Gastroesophageal sphincter (tissue), 4 donors: ENCODE results near the gene SSTR4. TPM values are rescaled to one million over a fixed set of nuclear protein-coding genes. Genes with fewer than 3 reads are reported as not detected.

ENCODE experiments used
- ATAC-seq: fragments of 150-250 bp; one replicate; pipeline ENCODE4 v1.9.1; 2016; ENCODE audit warnings: mild to moderate bottlenecking, moderate library complexity
- H3K27ac ChIP-seq, 4 donors: fragments of 200-600 bp; sonication (generic) in 3 of 4; 1 replicate in 3 of 4; 2 replicates in 1 of 4; pipeline ENCODE4 v1.5.1; 2016 to 2019
- H3K27me3 ChIP-seq: fragments of 200-600 bp; sonication (generic); one replicate; pipeline ENCODE4 v1.5.1; 2019
- H3K36me3 ChIP-seq, 2 donors: fragments of 200-600 bp; sonication (generic); one replicate each; pipeline ENCODE4 v1.5.1; 2019; ENCODE audit warnings: control low read depth in 1 of 2
- H3K4me1 ChIP-seq, 3 donors: fragments of 200-600 bp; sonication (generic); 1 replicate in 2 of 3; 2 replicates in 1 of 3; pipeline ENCODE4 v1.5.1; 2016 to 2019; ENCODE audit warnings: control low read depth in 2 of 3
- H3K4me3 ChIP-seq, 2 donors: fragments of 200-600 bp; sonication (generic); one replicate each; pipeline ENCODE4 v1.5.1; 2019; ENCODE audit warnings: mild to moderate bottlenecking in 1 of 2, moderate library complexity in 1 of 2
- H3K9me3 ChIP-seq, 3 donors: fragments of 200-600 bp; sonication (generic); one replicate each; pipeline ENCODE4 v1.5.1; 2017 to 2019; ENCODE audit warnings: control low read depth in 2 of 3
- CTCF ChIP-seq, 4 experiments: fragments of 200-600 bp in 2 of 4; fragments of 450-650 bp in 2 of 4; sonication (generic) in 1 of 4; IDR thresholded peaks; one replicate each; pipeline ENCODE4 v1.5.1; 2017 to 2019; ENCODE audit warnings: antibody characterized with exemption in 4 of 4, mild to moderate bottlenecking in 2 of 4, moderate library complexity in 2 of 4
- EP300 ChIP-seq: sonication (generic); formaldehyde crosslinking; IDR thresholded peaks from one replicate; pipeline ENCODE4 v1.6.1; 2017; ENCODE audit warnings: antibody characterized with exemption, mild to moderate bottlenecking
- POLR2A ChIP-seq, 2 donors: fragments of 450-650 bp; IDR thresholded peaks; one replicate each; pipeline ENCODE4 v1.6.1; 2017; ENCODE audit warnings: antibody characterized with exemption in 2 of 2, mild to moderate bottlenecking in 2 of 2, moderate library complexity in 1 of 2
- POLR2AphosphoS5 ChIP-seq: sonication (generic); formaldehyde crosslinking; IDR thresholded peaks from one replicate; pipeline ENCODE4 v1.6.1; 2017; ENCODE audit warnings: antibody characterized with exemption
- WGBS, 2 donors: methylation state at CpG; one replicate each; pipeline ENCODE4 v1.1.5; 2018; ENCODE audit warnings: low coverage in 1 of 2; 5-methylcytosine and 5-hydroxymethylcytosine counted together
- total RNA-seq, 4 donors: library from RNA; depleted of rRNA; stranded (reverse); fragments of >200 nt; gene quantifications; one replicate each; pipeline ENCODE4 v1.1.0, GENCODE V29; 2016

The SSTR4 gene
- total RNA-seq, 4 donors from 2014 or later, result 0.58 TPM; not detected in 3

- WGBS, 2 donors, result 90 to 100% methylated on average over 1 to 4 of the region's 10 CpGs
- Histone ChIP-seq H3K27ac (no peak overlapping the region), H3K4me1 (peaks cover 0 to 24% (median 4%) of the 10 kb centered on the region in 3 donors), H3K27me3 (peaks cover 4% of the 10 kb centered on the region), H3K4me3 (no peak overlapping the region), H3K9me3 (no peaks in the 10 kb centered on the region), H3K36me3 (no peaks in the 10 kb centered on the region)
- TF ChIP-seq EP300, result no peak
- TF ChIP-seq POLR2AphosphoS5, result no peak
- TF ChIP-seq CTCF (IDR thresholded peaks at IDR 0.05), result no peak
- no peak for TF ChIP-seq POLR2A (IDR thresholded peaks at IDR 0.05)
- ATAC-seq, result no peak
Observed at GRCh38 chr20:23080521-23080920, 45.4 kb downstream of the SSTR4 start.

GRCh38 chr20:23081263-23081819, 46.2 kb downstream of the SSTR4 start:
- Histone ChIP-seq H3K4me3 (peak overlapping the region in 1 of 2 donors; percentile 48), H3K36me3 (no peaks in the 10 kb centered on the region), H3K4me1 (peaks cover 0 to 33% (median 7%) of the 10 kb centered on the region in 3 donors), H3K9me3 (no peaks in the 10 kb centered on the region), H3K27me3 (peaks cover 4% of the 10 kb centered on the region), H3K27ac (peak overlapping the region in 2 of 4 donors; percentile 83 to 85)
- WGBS, 2 donors, result 71 to 91% methylated on average over 2 to 4 of the region's 9 CpGs
- ATAC-seq, result no peak
- TF ChIP-seq POLR2A (IDR thresholded peaks at IDR 0.05) (no peak), EP300 (no peak), CTCF (IDR thresholded peaks at IDR 0.05) (no peak), POLR2AphosphoS5 (no peak)

GRCh38 chr20:23082846-23083552, 47.9 kb downstream of the SSTR4 start:
- peak; percentile 38 for ATAC-seq
- Histone ChIP-seq H3K27me3 (no peaks in the 10 kb centered on the region), H3K27ac (peak overlapping the region in 3 of 4 donors; percentile 78 to 85 (median 83)), H3K4me1 (peaks cover 0 to 48% (median 7%) of the 10 kb centered on the region in 3 donors), H3K4me3 (peak overlapping the region in 1 of 2 donors; percentile 48), H3K36me3 (no peaks in the 10 kb centered on the region), H3K9me3 (no peaks in the 10 kb centered on the region)
- TF ChIP-seq EP300 (no peak), CTCF (IDR thresholded peaks at IDR 0.05) (no peak), POLR2AphosphoS5 (peak; percentile 26), POLR2A (IDR thresholded peaks at IDR 0.05) (no peak)
- 62 to 64% methylated on average over 6 to 7 of the region's 9 CpGs for WGBS, 2 donors

- Histone ChIP-seq H3K4me3 (peak overlapping the region in 1 of 2 donors; percentile 48), H3K27me3 (no peaks in the 10 kb centered on the region), H3K27ac (peak overlapping the region in 3 of 4 donors; percentile 78 to 85 (median 83)), H3K9me3 (no peaks in the 10 kb centered on the region), H3K36me3 (no peaks in the 10 kb centered on the region), H3K4me1 (peaks cover 0 to 41% (median 2%) of the 10 kb centered on the region in 3 donors)
- TF ChIP-seq POLR2A (IDR thresholded peaks at IDR 0.05) (no peak), POLR2AphosphoS5 (no peak)
- 69 to 70% methylated on average over 4 to 5 of the region's 15 CpGs for WGBS, 2 donors
- no peak for ATAC-seq
Observed at GRCh38 chr20:23083553-23084220, 48.6 kb downstream of the SSTR4 start.

GRCh38 chr20:23084282-23084844, 49.3 kb downstream of the SSTR4 start:
- Histone ChIP-seq H3K36me3 (no peaks in the 10 kb centered on the region), H3K27ac (peak overlapping the region in 3 of 4 donors; percentile 78 to 85 (median 83)), H3K9me3 (no peaks in the 10 kb centered on the region), H3K4me1 (peaks cover 0 to 34% (median 2%) of the 10 kb centered on the region in 3 donors), H3K4me3 (peak overlapping the region; percentile 4 to 48), H3K27me3 (no peaks in the 10 kb centered on the region)
- 59% methylated on average over 2 of the region's 17 CpGs; no CpG with 5 or more reads in 1 of the 2 donors for WGBS, 2 donors
- ATAC-seq, result no peak
- no peak for TF ChIP-seq EP300
- TF ChIP-seq POLR2A (IDR thresholded peaks at IDR 0.05), result no peak
- TF ChIP-seq POLR2AphosphoS5, result no peak
- TF ChIP-seq CTCF (IDR thresholded peaks at IDR 0.05), result no peak
